GM18909 (cell line): ENCODE data around the gene PRH1.

Source experiments
- ATAC-seq: cut with Tn5 transposase; IDR thresholded peaks from one replicate; pipeline ENCODE4 v1.9.1; 2021; ENCODE audit warnings: mild to moderate bottlenecking; ENCODE audit not compliant: unreplicated experiment, poor library complexity

The PRH1 gene

GRCh38 chr12:10847744-10848143 is 36.3 kb downstream of the PRH1 start:
- no peak for ATAC-seq

DNA sequence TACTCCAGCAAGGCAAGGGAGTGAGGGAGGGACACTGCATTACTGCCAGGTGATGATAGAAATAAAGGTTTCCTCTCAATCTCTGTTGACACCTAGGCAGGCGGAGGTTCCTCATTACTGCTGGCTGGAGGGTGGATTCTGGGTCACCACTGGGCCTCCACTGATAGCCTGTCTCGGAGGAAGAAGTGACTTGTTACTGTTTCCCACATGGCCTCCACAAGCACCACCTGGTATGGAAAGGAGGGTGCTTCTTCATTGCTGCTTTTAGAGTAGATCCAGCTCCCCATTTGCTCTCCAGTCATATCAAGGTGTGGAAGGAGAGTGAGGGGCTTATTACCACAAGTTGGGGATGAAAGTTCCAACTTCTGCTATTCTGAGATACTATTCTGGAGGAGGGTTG is 41.2 kb downstream of the PRH1 start:
- no peak for ATAC-seq

GRCh38 chr12:10838461-10838860 is 45.6 kb downstream of the PRH1 start:
- no peak for ATAC-seq
